HUES48 (cell line): ENCODE measurements around the gene FKBP2.

Source experiments
- H3K27ac ChIP-seq: one replicate; pipeline ENCODE4 v1.7.0; 2013; ENCODE audit warnings: low read depth, low read length, inconsistent platforms
- H3K27me3 ChIP-seq: 2 replicates; pipeline ENCODE4 v1.6.1; 2013; ENCODE audit warnings: mild to moderate bottlenecking, low read length; ENCODE audit not compliant: control insufficient read depth, insufficient read depth
- H3K36me3 ChIP-seq: 2 replicates; pipeline ENCODE4 v1.6.1; 2013; ENCODE audit warnings: low read length; ENCODE audit not compliant: control insufficient read depth, insufficient read depth
- H3K4me1 ChIP-seq: 2 replicates; pipeline ENCODE4 v1.6.1; 2013; ENCODE audit warnings: mild to moderate bottlenecking, low read length; ENCODE audit not compliant: control insufficient read depth, insufficient read depth
- H3K4me3 ChIP-seq: 2 replicates; pipeline ENCODE4 v1.5.1; 2013; ENCODE audit warnings: mild to moderate bottlenecking, low read depth, low read length
- H3K9ac ChIP-seq: 2 replicates; pipeline ENCODE4 v1.6.1; 2013; ENCODE audit warnings: mild to moderate bottlenecking, low read depth, low read length, moderate library complexity
- H3K9me3 ChIP-seq: 2 replicates; pipeline ENCODE4 v1.6.1; 2013; ENCODE audit warnings: low read length; ENCODE audit not compliant: control insufficient read depth, insufficient read depth

FKBP2 gene

DNA sequence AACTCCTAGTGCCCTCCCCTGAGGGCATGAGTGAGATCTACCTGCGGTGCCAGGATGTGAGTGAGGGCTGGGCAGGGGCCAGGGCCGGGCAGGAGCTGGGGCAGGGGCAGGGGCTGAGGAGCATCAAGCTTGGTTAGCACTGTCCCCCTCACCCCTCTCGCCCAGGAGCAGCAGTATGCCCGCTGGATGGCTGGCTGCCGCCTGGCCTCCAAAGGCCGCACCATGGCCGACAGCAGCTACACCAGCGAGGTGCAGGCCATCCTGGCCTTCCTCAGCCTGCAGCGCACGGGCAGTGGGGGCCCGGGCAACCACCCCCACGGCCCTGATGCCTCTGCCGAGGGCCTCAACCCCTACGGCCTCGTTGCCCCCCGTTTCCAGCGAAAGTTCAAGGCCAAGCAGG, 20.6 kb upstream of the FKBP2 start:
- Histone ChIP-seq H3K9me3 (no peaks in the 10 kb centered on the region), H3K27me3 (no peaks in the 10 kb centered on the region), H3K36me3 (peaks cover 38% of the 10 kb centered on the region), H3K4me3 (no peak overlapping the region), H3K9ac (no peak overlapping the region), H3K27ac (no peak overlapping the region), H3K4me1 (no peaks in the 10 kb centered on the region)

DNA sequence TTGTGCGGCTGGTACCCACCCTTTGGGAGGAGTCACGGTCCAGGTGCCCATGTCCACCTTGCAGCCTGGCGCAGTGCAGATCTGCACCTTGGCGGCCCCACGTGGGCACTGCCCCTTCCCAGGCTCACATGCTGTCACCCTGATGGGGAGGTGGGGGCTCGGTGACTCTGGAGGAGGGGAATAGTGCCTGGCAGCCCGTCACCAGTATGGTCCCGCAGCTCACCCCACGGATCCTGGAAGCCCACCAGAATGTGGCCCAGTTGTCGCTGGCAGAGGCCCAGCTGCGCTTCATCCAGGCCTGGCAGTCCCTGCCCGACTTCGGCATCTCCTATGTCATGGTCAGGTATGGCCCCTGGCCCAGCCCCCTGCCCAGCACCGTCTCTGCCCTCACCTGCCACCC, 20.1 kb upstream of the FKBP2 start:
- no peaks in the 10 kb centered on the region for H3K4me1 ChIP-seq
- no peak overlapping the region for H3K27ac ChIP-seq
- peaks cover 38% of the 10 kb centered on the region for H3K36me3 ChIP-seq
- no peak overlapping the region for H3K4me3 ChIP-seq
- no peaks in the 10 kb centered on the region for H3K27me3 ChIP-seq
- no peaks in the 10 kb centered on the region for H3K9me3 ChIP-seq
- H3K9ac ChIP-seq: no peak overlapping the region

DNA sequence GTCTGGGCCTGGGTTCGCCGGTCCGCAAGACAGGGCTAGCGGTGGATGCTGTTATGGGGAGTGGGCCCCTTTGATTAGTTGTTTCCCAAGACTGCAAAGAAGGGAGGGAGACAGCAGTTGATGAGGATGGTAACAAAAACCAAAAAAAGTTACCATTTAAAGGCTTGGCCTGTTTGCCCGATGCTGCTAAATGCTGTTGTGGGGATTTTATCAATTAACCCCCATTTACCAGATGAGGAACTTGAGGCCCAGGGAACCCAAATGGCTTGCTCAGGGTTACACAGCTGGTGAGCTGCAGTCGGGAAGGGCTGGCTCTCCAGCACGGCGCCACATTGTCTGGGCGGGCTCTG, 18.3 kb upstream of the FKBP2 start:
- Histone ChIP-seq H3K36me3 (peaks cover 38% of the 10 kb centered on the region), H3K9ac (no peak overlapping the region)

DNA sequence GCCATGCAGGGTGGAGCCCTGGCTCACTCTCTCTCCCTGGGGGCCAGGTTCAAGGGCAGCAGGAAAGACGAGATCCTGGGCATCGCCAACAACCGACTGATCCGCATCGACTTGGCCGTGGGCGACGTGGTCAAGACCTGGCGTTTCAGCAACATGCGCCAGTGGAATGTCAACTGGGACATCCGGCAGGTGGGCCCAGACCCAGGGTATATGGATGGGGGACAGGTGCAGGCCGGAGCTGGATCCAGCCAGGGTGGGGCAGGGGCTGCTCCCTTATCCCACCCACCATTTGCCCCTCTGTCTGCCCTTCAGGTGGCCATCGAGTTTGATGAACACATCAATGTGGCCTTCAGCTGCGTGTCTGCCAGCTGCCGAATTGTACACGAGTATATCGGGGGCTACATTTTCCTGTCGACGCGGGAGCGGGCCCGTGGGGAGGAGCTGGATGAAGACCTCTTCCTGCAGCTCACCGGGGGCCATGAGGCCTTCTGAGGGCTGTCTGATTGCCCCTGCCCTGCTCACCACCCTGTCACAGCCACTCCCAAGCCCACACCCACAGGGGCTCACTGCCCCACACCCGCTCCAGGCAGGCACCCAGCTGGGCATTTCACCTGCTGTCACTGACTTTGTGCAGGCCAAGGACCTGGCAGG, 17.8 kb upstream of the FKBP2 start:
- Histone ChIP-seq H3K36me3 (peaks cover 38% of the 10 kb centered on the region), H3K9ac (no peak overlapping the region), H3K9me3 (no peaks in the 10 kb centered on the region), H3K4me3 (no peak overlapping the region), H3K27ac (no peak overlapping the region), H3K27me3 (no peaks in the 10 kb centered on the region), H3K4me1 (peaks cover 8% of the 10 kb centered on the region; the same call in 1 of the 2 replicates)

More for the DNA sequence above, 18.3 kb upstream of the FKBP2 start:
- Histone ChIP-seq H3K27me3 (no peaks in the 10 kb centered on the region), H3K4me3 (no peak overlapping the region), H3K9me3 (no peaks in the 10 kb centered on the region), H3K4me1 (peaks cover 8% of the 10 kb centered on the region; the same call in 1 of the 2 replicates), H3K27ac (no peak overlapping the region)

DNA sequence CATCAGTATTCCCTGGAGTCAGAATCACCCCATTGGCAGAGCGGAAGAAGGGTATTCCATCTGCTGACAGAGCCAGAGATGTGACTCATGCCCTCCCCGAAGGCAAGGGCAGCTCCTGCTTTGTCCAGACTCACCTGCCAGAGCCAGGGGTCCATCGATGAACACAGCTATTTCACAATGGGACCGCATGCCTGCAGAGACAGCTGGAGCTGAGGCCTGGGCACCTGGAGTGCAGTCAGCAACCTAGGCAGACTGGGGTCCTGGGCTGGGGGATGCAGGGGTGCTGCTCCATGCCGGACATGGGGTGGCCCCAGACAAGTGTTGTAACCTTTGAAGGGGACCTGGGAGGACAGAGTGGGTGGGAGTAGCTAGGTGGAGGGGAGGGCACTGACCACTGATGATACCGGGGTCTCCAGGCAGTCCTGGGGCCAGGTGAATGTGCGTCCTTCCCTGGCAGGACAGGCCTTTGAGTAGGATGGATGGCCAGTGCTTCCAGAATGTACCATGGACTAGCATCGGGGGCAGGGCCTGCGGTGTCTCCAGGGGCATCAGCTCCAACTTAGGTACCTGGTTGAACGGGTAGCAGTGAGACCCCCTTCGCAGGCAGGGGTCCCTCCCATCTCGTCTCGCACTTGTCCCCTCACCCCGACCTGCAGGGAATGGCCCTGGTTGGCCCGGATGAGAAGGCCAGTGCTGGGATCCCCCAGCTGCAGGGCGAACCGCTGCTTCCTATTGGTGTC, 16.6 kb upstream of the FKBP2 start:
- Histone ChIP-seq H3K36me3 (peaks cover 38% of the 10 kb centered on the region), H3K27ac (no peak overlapping the region), H3K9ac (no peak overlapping the region), H3K4me1 (peaks cover 8% of the 10 kb centered on the region; the same call in 1 of the 2 replicates), H3K9me3 (no peaks in the 10 kb centered on the region), H3K27me3 (no peaks in the 10 kb centered on the region), H3K4me3 (no peak overlapping the region)

DNA sequence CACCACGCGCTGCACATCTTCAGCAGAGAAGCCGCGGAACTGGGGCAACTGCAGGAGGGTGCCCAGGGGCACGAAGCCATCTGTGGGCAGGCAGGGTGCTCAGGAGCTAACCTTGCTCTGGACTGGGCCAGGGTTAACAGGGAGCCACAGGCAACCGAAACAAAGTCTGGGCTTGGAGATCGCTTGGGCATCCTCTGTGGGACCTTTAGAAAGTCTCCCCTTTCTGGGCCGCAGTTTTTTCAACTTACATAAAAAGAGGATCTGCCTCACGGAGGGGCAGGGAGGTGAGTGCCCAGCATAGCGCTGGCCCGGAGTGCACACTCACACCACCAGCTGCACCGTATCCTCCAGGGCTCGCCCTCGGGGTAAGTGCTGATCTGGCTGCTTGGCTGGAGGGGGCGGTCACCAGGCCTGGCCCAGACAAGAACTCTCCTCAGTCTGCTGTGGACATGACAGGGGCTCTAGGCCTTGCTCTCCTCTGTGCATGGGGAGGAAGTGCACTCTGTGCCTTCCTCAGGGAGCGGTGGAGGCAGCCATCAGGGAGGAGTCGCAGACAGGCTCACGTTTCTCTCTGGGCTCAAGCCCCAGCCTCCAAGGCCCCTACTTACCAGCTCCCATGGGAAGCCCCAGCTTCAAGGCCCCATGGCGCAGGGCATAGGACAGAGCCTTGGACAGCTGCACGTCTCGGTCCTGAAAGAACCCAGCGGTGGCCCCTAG, 15.8 kb upstream of the FKBP2 start:
- no peaks in the 10 kb centered on the region for H3K27me3 ChIP-seq
- peaks cover 34% of the 10 kb centered on the region for H3K36me3 ChIP-seq
- H3K27ac ChIP-seq: no peak overlapping the region
- H3K9me3 ChIP-seq: no peaks in the 10 kb centered on the region
- peak overlapping the region; percentile 11 for H3K9ac ChIP-seq
- peak overlapping the region; percentile 73 for H3K4me3 ChIP-seq
- H3K4me1 ChIP-seq: peaks cover 8% of the 10 kb centered on the region; the same call in 1 of the 2 replicates

DNA sequence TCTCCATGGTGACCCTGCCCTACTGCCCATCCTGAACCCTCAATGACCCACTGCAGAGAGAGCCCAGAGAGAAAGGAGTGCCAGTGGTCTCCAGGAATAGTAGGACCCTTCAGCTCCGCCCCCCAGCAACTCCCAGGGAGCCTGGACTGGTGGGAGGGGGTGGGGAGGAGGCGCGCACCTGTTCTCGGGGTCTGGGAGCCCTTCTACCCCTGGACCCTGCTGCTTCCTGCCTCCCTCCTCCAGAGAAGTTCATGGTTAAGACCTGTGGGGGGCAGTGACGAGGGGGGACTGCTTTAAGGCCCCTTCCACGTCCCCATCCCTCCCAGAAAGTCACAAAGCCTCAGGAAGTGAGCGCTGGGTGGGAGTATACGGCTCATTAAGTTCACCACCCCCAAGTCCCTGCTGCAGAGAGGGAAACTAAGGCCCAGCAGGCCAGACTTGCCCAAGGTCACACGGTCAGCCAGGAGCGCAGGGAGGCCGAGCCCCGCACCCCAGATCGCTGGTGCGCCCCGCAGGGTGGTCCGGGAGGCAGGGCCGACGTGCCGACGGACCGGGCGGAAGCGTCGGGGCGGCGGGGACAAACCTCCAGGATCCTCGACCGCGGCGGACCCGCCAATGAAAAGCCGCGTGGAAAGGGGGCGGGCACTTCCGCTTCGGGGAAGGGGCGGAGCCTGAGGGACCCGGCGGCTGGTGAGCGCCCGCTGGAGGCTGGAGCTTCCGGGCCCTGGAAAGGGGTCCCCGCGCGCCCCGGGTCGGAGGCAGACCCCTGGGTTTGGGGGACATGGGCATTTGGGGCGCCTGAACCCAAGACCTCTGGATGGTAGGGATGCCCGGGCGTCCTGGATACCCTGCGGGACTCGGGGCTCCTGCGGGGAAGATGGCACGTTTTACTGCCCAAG, 15.0 kb upstream of the FKBP2 start, which contains the start of the genes NUDT22 and TRPT1:
Gene NUDT22 (plus strand): TSS at position 667 of the 899 bp plus-strand sequence. CDS start 379 bp downstream, outside the sequence.
Gene TRPT1 (minus strand): TSS at position 579 of the 899 bp plus-strand sequence. CDS start 326 bp downstream, at position 253.
- peaks cover 8% of the 10 kb centered on the region; the same call in 1 of the 2 replicates for H3K4me1 ChIP-seq
- H3K27me3 ChIP-seq: no peaks in the 10 kb centered on the region
- H3K27ac ChIP-seq: peak within 1 kb of the TSS; percentile 62
- peaks cover 27% of the 10 kb centered on the region for H3K36me3 ChIP-seq
- H3K4me3 ChIP-seq: peak within 1 kb of the TSS; percentile 73
- H3K9me3 ChIP-seq: no peaks in the 10 kb centered on the region
- peak within 1 kb of the TSS; percentile 51 for H3K9ac ChIP-seq

DNA sequence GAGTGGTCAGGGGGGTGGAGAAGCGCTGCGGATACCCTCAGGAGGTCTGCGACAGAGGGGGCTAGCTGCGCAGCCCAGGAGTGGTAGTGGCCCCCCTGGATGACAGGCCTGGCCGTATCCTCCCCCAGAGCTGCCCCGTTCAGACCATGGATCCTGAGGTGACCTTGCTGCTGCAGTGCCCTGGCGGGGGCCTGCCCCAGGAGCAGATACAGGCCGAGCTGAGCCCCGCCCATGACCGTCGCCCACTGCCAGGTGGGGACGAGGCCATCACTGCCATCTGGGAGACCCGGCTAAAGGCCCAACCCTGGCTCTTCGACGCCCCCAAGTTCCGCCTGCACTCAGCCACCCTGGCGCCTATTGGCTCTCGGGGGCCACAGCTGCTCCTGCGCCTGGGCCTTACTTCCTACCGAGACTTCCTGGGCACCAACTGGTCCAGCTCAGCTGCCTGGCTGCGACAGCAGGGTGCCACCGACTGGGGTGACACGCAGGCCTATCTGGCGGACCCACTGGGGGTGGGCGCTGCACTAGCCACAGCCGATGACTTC, 14.3 kb upstream of the FKBP2 start:
- Histone ChIP-seq H3K27ac (peak overlapping the region; percentile 8), H3K27me3 (no peaks in the 10 kb centered on the region), H3K9ac (peak overlapping the region; percentile 51), H3K4me3 (peak overlapping the region; percentile 73), H3K36me3 (peaks cover 23% of the 10 kb centered on the region), H3K9me3 (no peaks in the 10 kb centered on the region), H3K4me1 (peaks cover 9% of the 10 kb centered on the region; the same call in 1 of the 2 replicates)

DNA sequence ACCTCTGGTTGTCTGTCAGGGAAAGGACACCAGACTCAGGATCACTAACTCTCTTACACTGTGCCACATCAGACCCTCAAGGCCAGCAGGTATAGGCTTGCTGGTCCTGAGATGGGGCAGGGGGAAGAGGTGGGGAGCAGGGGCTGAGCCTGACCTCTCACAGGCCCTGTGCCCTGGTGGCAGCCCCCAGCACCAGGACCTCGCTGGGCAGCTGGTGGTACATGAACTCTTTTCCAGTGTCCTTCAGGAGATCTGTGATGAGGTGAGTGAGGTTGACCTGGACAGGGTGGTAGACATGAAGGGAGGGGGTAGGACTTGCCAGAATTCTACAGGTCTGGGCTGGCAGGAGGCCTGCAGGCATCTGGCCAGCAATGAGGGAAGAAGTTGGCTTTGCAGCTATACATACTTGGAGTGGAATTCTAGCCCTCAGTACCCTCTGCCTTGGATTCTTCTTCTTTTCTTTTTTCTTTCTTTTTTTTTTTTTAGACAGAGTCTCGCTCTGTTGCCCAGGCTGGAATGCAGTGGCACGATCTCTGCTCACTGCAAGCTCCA, 13.4 kb upstream of the FKBP2 start:
- H3K27me3 ChIP-seq: no peaks in the 10 kb centered on the region
- no peak overlapping the region for H3K9ac ChIP-seq
- H3K27ac ChIP-seq: no peak overlapping the region
- no peaks in the 10 kb centered on the region for H3K9me3 ChIP-seq
- H3K4me3 ChIP-seq: no peak overlapping the region
- H3K36me3 ChIP-seq: peaks cover 21% of the 10 kb centered on the region
- H3K4me1 ChIP-seq: peaks cover 12% of the 10 kb centered on the region; the same call in 1 of the 2 replicates
